HEK293 (cell line): ENCODE results near the gene PRX.
A peak's percentile ranks its signal among the peaks of the same experiment; 100 is the strongest.

ENCODE experiments used
- CTCF ChIA-PET: fragments of 350-600 bp; formaldehyde crosslinking; extraction: SDS; loops from one replicate; lab custom pipeline; 2021; ENCODE audit warnings: antibody characterized with exemption; lab: Yijun Ruan, JAX
- POLR2A ChIA-PET: fragments of 300-600 bp; formaldehyde crosslinking; extraction: SDS; loops from one replicate; lab custom pipeline; 2020; ENCODE audit warnings: antibody characterized with exemption, inconsistent platforms; lab: Yijun Ruan, JAX
- H3K27ac ChIP-seq: fragments of 200-500 bp; sonication (Bioruptor generic); 2 replicates; pipeline ENCODE4 v1.5.1; 2014; ENCODE audit warnings: low read depth, low read length, control low read depth, inconsistent platforms; ENCODE audit errors: extremely low read depth
- H3K36me3 ChIP-seq, 2 experiments: fragments of 200-500 bp in 1 of 2; sonication (Bioruptor generic) in 1 of 2; 1 replicate in 1 of 2; 2 replicates in 1 of 2; pipeline ENCODE4 v1.5.1; 2014 to 2017; ENCODE audit warnings: inconsistent platforms in 2 of 2, low read length in 2 of 2; ENCODE audit not compliant: control insufficient read depth in 2 of 2, insufficient read depth in 1 of 2
- H3K4me1 ChIP-seq: fragments of 200-500 bp; sonication (Bioruptor generic); 2 replicates; pipeline ENCODE4 v1.5.1; 2014; ENCODE audit warnings: mild to moderate bottlenecking, low read length, inconsistent platforms; ENCODE audit not compliant: control insufficient read depth, insufficient read depth
- H3K4me3 ChIP-seq: 2 replicates; pipeline ENCODE4 v1.5.1; 2011; ENCODE audit warnings: low read depth, mild to moderate bottlenecking, control low read depth, low read length, moderate library complexity
- H3K9me3 ChIP-seq: fragments of 200-500 bp; sonication (Bioruptor generic); 2 replicates; pipeline ENCODE4 v1.5.1; 2014; ENCODE audit warnings: low read depth, low read length, inconsistent platforms; ENCODE audit not compliant: control insufficient read depth, insufficient read depth
- GLIS2 ChIP-seq: fragments of 450-650 bp; formaldehyde crosslinking; IDR thresholded peaks from 2 replicates; pipeline ENCODE4 v1.5.1; 2016; ENCODE audit warnings: missing biosample characterization, missing genetic modification characterization
- KLF9 ChIP-seq: fragments of 450-650 bp; formaldehyde crosslinking; IDR thresholded peaks from 2 replicates; pipeline ENCODE4 v1.5.1; 2016; ENCODE audit warnings: missing biosample characterization, missing genetic modification characterization, low read depth
- PRDM1 ChIP-seq: fragments of 450-650 bp; formaldehyde crosslinking; IDR thresholded peaks from 2 replicates; pipeline ENCODE4; 2016; ENCODE audit warnings: missing biosample characterization, missing genetic modification characterization
- PRDM10 ChIP-seq: fragments of 450-650 bp; formaldehyde crosslinking; IDR thresholded peaks from 2 replicates; pipeline ENCODE4 v1.5.1; 2016; ENCODE audit warnings: missing biosample characterization, missing genetic modification characterization
- SALL2 ChIP-seq: fragments of 450-650 bp; formaldehyde crosslinking; IDR thresholded peaks from 2 replicates; pipeline ENCODE4 v1.5.0; 2017; ENCODE audit warnings: missing biosample characterization, mild to moderate bottlenecking, missing genetic modification characterization, borderline replicate concordance
- SCRT2 ChIP-seq: fragments of 450-650 bp; formaldehyde crosslinking; IDR thresholded peaks from 2 replicates; pipeline ENCODE4 v1.5.1; 2016; ENCODE audit warnings: missing biosample characterization, missing genetic modification characterization
- SP2 ChIP-seq: fragments of 450-650 bp; formaldehyde crosslinking; IDR thresholded peaks from 2 replicates; pipeline ENCODE4 v1.5.1; 2016; ENCODE audit warnings: missing biosample characterization, missing genetic modification characterization
- SP3 ChIP-seq: fragments of 450-650 bp; formaldehyde crosslinking; IDR thresholded peaks from 2 replicates; pipeline ENCODE4 v1.5.1; 2016; ENCODE audit warnings: missing biosample characterization, missing genetic modification characterization
- SP7 ChIP-seq: fragments of 450-650 bp; formaldehyde crosslinking; IDR thresholded peaks from 2 replicates; pipeline ENCODE4 v1.5.1; 2016; ENCODE audit warnings: missing biosample characterization, missing genetic modification characterization
- ZBTB10 ChIP-seq: fragments of 450-650 bp; formaldehyde crosslinking; IDR thresholded peaks from 2 replicates; pipeline ENCODE4 v1.5.1; 2016; ENCODE audit warnings: missing biosample characterization, missing genetic modification characterization
- ZBTB26 ChIP-seq: fragments of 450-650 bp; formaldehyde crosslinking; optimal IDR thresholded peaks from 2 replicates; pipeline ENCODE3; 2016; ENCODE audit warnings: missing biosample characterization, mild to moderate bottlenecking, missing genetic modification characterization
- ZBTB48 ChIP-seq: fragments of 450-650 bp; formaldehyde crosslinking; IDR thresholded peaks from 2 replicates; pipeline ENCODE4 v1.5.1; 2016; ENCODE audit warnings: missing biosample characterization, missing genetic modification characterization
- ZIC2 ChIP-seq: fragments of 450-650 bp; formaldehyde crosslinking; IDR thresholded peaks from 2 replicates; pipeline ENCODE4 v1.5.1; 2016; ENCODE audit warnings: missing biosample characterization, missing genetic modification characterization
- ZNF138 ChIP-seq: fragments of 450-650 bp; formaldehyde crosslinking; IDR thresholded peaks from 2 replicates; pipeline ENCODE4 v1.5.1; 2016; ENCODE audit warnings: missing biosample characterization, missing genetic modification characterization, borderline replicate concordance
- ZNF169 ChIP-seq: fragments of 450-650 bp; formaldehyde crosslinking; IDR thresholded peaks from 2 replicates; pipeline ENCODE4 v1.5.1; 2016; ENCODE audit warnings: missing biosample characterization, missing genetic modification characterization
- ZNF19 ChIP-seq: fragments of 450-650 bp; formaldehyde crosslinking; IDR thresholded peaks from 2 replicates; pipeline ENCODE4; 2016; ENCODE audit warnings: missing biosample characterization, missing genetic modification characterization, low read depth
- ZNF324 ChIP-seq: fragments of 450-650 bp; formaldehyde crosslinking; IDR thresholded peaks from 2 replicates; pipeline ENCODE4 v1.5.1; 2016; ENCODE audit warnings: missing biosample characterization, missing genetic modification characterization
- ZNF366 ChIP-seq: fragments of 450-650 bp; formaldehyde crosslinking; conservative IDR thresholded peaks from 2 replicates; pipeline ENCODE4 v1.5.1; 2016; ENCODE audit warnings: missing biosample characterization, missing genetic modification characterization
- ZNF398 ChIP-seq: fragments of 450-650 bp; formaldehyde crosslinking; IDR thresholded peaks from 2 replicates; pipeline ENCODE4 v1.5.1; 2017; ENCODE audit warnings: missing biosample characterization, missing genetic modification characterization
- ZNF596 ChIP-seq: fragments of 450-650 bp; IDR thresholded peaks from 2 replicates; pipeline ENCODE4 v1.5.0; 2018; ENCODE audit warnings: missing biosample characterization, mild to moderate bottlenecking, missing genetic modification characterization, moderate library complexity
- ZNF600 ChIP-seq: fragments of 450-650 bp; formaldehyde crosslinking; IDR thresholded peaks from 2 replicates; pipeline ENCODE4 v1.5.1; 2016; ENCODE audit warnings: missing biosample characterization, missing genetic modification characterization
- ZNF654 ChIP-seq: fragments of 450-650 bp; formaldehyde crosslinking; IDR thresholded peaks from 2 replicates; pipeline ENCODE4 v1.5.1; 2016; ENCODE audit warnings: low read depth, missing biosample characterization, missing genetic modification characterization
- ZNF777 ChIP-seq: fragments of 450-650 bp; formaldehyde crosslinking; IDR thresholded peaks from 2 replicates; pipeline ENCODE4 v1.5.1; 2017; ENCODE audit warnings: missing biosample characterization, missing genetic modification characterization, borderline replicate concordance
- TF ChIP-seq, protein P1 (sequence below): fragments of 450-650 bp; formaldehyde crosslinking; IDR thresholded peaks from 2 replicates; pipeline ENCODE4 v1.5.1; 2016; ENCODE audit warnings: missing biosample characterization, missing genetic modification characterization

PRX gene

GRCh38 chr19:40416918-40417642 is 3.9 kb upstream of the PRX start:
- POLR2A ChIA-PET: interaction anchor here (0.6 to 5.5 kb wide), 6 partner anchors 9 to 389 kb away, joined by 3 to 38 read pairs (median 4); partner anchors contain the start of gene SERTAD1
- H3K4me3 ChIP-seq: no peak overlapping the region
- peaks cover 0 to 4% of the 10 kb centered on the region in 2 experiments; a peak in 2 of 3 replicates for H3K36me3 ChIP-seq
- CTCF ChIA-PET: interaction anchor here (0.7 to 1.8 kb wide), 6 partner anchors 9 to 113 kb away, joined by 3 to 5 read pairs (median 4); partner anchors contain the start of genes BLVRB, SERTAD1 and SERTAD3
- H3K27ac ChIP-seq: peak overlapping the region; percentile 30; the same call in 1 of the 2 replicates
- H3K9me3 ChIP-seq: no peaks in the 10 kb centered on the region
- peaks cover 14% of the 10 kb centered on the region for H3K4me1 ChIP-seq
- TF ChIP-seq ZBTB48: peak; percentile 17; the same call in 1 of the 2 replicates
- TF ChIP-seq PRDM1 (tag by site-specific recombination): peak; percentile 79
- no peak for TF ChIP-seq ZNF777
- TF ChIP-seq PRDM10: peak; percentile 81; the same call in 1 of the 2 replicates
- peak; percentile 26; the same call in 1 of the 2 replicates for TF ChIP-seq ZNF596 (tag by site-specific recombination)
- peak; percentile 73 for TF ChIP-seq KLF9 (tag by site-specific recombination)
- TF ChIP-seq, protein P1, sequence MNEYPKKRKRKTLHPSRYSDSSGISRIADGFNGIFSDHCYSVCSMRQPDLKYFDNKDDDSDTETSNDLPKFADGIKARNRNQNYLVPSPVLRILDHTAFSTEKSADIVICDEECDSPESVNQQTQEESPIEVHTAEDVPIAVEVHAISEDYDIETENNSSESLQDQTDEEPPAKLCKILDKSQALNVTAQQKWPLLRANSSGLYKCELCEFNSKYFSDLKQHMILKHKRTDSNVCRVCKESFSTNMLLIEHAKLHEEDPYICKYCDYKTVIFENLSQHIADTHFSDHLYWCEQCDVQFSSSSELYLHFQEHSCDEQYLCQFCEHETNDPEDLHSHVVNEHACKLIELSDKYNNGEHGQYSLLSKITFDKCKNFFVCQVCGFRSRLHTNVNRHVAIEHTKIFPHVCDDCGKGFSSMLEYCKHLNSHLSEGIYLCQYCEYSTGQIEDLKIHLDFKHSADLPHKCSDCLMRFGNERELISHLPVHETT (tag by site-specific recombination): peak; percentile 15; the same call in 1 of the 2 replicates
- 0 out of 2 replicates have a peak, but pooled peaks have one; percentile 48 for TF ChIP-seq ZBTB10
- peak; percentile 56 for TF ChIP-seq SP2
- TF ChIP-seq SP7: peak; percentile 72
- TF ChIP-seq ZNF654 (tag by site-specific recombination): no peak
- no peak for TF ChIP-seq SALL2 (tag by site-specific recombination)
- TF ChIP-seq ZBTB26: peak; percentile 16
- peak; percentile 55 for TF ChIP-seq SP3 (tag by site-specific recombination)
- 0 out of 2 replicates have a peak, but pooled peaks have one; percentile 17 for TF ChIP-seq ZNF398 (tag by site-specific recombination)
- peak; percentile 69 for TF ChIP-seq ZIC2
- no peak for TF ChIP-seq ZNF138 (tag by site-specific recombination)
- TF ChIP-seq SCRT2 (tag by site-specific recombination): peak; percentile 65
- TF ChIP-seq GLIS2 (tag by site-specific recombination): peak; percentile 52
- TF ChIP-seq ZNF324 (tag by site-specific recombination): 0 out of 2 replicates have a peak, but pooled peaks have one; percentile 21
- 0 out of 2 replicates have a peak, but pooled peaks have one; percentile 37 for TF ChIP-seq ZNF169 (tag by site-specific recombination)
- TF ChIP-seq ZNF19: no peak
- 0 out of 2 replicates have a peak, but pooled peaks have one; percentile 52 for TF ChIP-seq ZNF600 (tag by site-specific recombination)
- TF ChIP-seq ZNF366 (tag by site-specific recombination): peak; percentile 92
